Measurements from ENCODE around the gene CHRNB4.

The CHRNB4 gene

DNA sequence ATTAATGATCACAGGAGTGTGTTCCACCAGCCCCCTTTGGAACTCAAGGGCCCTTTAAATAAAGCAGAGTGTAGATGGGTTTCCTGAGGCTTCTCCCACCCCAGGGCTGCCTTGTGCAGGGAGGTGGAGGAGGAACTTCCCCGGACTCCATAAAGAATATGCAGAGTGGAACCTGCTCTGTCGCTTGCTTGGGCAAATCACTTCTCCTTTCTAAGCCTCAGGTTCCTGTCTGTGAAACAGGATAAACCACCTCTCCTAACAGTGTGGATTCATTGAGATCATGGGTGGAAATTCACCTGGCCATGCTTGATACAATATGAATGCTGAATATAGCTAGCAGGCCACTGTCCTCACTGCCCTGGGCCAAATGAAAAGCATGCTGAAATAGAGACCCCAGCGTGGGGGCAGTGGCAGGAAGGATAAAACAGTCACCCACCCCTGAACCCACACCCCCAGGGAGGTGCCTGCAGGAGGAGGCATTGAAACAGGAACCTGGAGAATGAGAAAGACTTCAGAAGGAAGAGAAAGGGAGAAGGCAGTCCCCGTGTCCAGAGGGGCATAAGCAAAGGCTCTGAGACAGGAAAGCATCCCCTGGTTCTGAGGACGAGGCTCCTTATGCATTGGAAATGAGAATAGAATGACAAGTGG is 41.1 kb upstream of the CHRNB4 start:
- no peak for FAIRE-seq
- DNase-seq (ENCODE audit: insufficient read length, low spot score), result no peak
- TF ChIP-seq, protein P1, sequence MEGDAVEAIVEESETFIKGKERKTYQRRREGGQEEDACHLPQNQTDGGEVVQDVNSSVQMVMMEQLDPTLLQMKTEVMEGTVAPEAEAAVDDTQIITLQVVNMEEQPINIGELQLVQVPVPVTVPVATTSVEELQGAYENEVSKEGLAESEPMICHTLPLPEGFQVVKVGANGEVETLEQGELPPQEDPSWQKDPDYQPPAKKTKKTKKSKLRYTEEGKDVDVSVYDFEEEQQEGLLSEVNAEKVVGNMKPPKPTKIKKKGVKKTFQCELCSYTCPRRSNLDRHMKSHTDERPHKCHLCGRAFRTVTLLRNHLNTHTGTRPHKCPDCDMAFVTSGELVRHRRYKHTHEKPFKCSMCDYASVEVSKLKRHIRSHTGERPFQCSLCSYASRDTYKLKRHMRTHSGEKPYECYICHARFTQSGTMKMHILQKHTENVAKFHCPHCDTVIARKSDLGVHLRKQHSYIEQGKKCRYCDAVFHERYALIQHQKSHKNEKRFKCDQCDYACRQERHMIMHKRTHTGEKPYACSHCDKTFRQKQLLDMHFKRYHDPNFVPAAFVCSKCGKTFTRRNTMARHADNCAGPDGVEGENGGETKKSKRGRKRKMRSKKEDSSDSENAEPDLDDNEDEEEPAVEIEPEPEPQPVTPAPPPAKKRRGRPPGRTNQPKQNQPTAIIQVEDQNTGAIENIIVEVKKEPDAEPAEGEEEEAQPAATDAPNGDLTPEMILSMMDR (IDR thresholded peaks at IDR 0.05; ENCODE audit: insufficient read depth, missing control alignments), result no peak

DNA sequence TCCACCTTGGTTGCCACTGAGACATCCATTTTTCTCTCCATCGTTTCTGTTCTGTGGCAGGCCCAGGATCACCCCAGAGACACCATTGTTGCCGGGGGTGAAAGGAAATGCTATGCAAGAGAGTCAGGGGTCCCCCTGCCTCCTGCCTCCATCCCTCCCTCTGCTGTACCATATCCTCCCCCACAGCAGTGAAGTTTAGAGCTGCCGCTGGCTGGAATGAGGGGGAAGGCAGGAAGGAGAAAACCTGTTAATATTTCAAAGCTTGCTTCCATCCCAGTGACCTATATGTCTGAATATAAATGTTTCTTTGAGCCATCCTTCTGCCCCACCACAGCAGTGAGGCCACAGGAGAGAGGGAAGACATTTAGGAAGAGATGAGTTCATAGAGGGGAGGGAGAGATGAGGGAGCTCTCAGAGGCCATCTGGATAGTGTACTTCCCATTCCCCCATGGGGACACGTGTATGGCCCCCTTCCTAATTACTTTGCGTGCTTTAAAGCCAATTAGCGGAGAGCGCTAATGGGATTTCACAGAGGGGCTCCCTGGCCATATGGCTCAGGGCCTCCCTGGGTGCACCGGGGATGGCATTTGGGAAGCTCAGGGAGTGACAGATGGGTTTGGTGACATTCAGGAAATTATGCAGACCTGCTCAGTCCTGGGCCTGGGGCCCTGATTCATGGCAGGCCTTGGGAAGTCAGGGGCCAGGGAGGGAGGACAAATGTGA is 40.4 kb upstream of the CHRNB4 start:
- TF ChIP-seq, protein P1 (IDR thresholded peaks at IDR 0.05; ENCODE audit: insufficient read depth, missing control alignments), result no peak
- peak; percentile 88 for DNase-seq (ENCODE audit: insufficient read length, low spot score)
- peak; percentile 77 for FAIRE-seq

DNA sequence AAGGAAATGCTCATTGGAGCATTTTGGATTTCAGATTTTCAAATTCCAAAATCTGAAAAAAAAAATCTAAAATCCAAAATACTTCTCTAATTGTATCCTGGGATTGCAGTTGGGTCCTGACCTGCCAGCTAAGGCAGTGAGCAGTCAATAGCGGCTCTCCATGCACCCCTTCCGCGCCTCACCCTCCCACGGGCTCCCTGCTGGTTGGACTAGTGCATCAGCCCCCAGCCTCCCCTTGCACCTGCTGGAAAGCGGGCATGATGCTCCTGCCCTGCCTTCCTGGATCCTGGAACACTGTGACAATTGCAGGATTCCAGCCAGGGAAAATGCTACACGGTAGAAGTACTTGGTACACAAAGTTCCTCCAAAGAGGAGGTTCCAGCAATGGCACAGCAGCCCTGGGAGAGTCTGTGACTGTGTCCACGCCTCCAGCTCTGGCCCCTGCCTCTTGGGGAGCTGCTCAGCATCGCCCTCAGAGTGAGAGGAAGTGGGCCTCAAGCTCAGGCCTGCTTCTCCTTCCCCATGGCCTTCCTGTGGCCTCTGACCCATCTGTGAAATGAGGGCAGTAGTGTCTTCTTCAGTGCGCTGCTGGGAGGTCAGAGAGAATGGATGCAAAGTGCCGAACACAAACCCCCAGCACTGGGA is 39.5 kb upstream of the CHRNB4 start:
- no peak for DNase-seq (ENCODE audit: insufficient read length, low spot score)
- FAIRE-seq, result no peak
- TF ChIP-seq, protein P1 (IDR thresholded peaks at IDR 0.05; ENCODE audit: insufficient read depth, missing control alignments), result no peak

DNA sequence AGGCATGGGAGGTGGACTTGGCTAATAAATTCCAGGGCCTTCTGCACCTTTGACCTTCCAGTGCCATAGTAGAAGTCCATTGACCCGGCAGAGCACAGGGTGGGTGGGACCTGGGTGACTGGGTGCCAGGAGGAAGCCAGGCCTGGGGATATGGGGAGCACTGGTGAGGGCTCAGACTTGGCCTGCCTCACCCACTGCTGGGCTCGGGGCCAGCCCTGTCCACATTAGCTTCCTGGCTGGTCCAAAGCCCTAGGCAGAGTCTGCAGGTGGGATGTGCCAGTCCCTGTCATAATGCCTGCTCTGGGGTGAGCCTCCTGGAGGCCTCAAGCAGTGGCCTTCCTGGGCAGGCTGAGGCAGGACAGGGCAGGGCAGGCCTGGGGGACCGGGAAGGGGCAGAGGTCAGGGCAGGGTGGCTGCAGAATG is 38.1 kb upstream of the CHRNB4 start:
- FAIRE-seq (no peak), DNase-seq (ENCODE audit: insufficient read length, low spot score) (no peak)
- TF ChIP-seq, protein P1 (IDR thresholded peaks at IDR 0.05; ENCODE audit: insufficient read depth, missing control alignments), result no peak

DNA sequence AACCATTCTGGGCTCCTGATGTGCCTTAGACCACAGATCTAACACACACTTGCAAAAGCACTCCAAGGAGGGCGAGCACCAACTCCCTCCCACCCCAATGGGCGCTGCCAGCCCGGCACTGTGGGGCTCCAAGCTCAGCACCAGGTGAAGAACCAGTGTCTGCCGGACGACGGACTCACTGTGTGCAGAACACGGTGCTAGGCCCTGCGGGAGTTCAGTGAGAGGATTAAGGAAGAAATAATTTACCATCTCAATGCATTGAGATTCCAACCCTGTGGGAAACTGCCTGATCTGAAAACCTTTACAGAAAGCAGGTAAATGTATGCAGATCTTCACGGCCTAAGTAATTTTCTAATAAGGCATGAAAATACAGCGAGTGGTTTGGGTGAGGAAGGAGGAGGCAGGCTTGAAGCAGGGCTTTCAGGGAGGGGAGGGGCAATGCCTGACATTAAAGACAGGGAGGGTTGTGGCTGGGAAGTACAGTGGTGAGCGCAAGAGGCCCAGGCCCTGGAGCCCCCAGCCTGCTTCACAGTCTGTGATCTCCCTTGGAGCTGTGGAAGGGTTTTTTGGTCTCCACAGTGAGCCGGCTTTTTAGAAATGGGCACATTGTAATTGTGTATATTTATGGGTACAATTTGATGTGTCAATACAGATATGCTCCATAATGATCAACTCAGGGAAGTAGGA is 35.6 kb upstream of the CHRNB4 start:
- FAIRE-seq (no peak), DNase-seq (ENCODE audit: insufficient read length, low spot score) (no peak)
- TF ChIP-seq, protein P1 (IDR thresholded peaks at IDR 0.05; ENCODE audit: insufficient read depth, missing control alignments), result no peak

DNA sequence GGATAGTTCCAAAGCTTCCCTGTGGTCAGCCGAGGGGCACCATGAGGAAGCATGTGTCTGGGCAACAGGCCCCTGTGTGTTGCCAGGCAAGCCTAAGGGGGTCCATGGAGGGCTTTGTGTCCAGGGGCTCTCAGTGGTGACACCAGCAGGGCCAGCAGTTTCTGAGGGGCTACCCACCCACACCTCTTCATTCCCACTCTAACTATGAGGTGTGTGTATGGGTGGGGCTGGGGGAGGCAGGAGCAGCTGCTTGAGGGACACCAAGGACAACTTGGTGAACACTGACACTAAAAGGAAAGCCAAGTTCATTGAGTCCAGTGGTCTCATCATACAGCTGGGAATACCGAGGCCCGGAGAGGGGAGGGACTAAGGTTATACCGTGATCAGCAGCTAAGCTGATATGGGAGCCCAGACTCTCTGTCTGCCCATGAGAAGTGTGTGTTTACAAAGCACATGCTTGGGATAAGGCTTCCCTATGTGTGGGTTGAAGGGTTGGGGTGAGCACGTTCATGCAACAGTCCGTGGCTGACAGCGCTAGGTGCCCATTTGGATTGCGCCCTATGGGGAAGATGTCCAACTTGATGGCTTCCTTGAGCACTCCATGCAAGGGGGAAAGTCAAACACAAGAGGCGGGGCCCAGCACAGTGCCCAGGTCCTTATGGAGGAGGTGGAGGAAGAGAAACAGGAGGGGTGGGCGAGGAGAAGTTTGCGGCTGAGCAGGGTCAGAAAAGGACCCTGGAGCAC is 34.8 kb upstream of the CHRNB4 start:
- FAIRE-seq (no peak), DNase-seq (ENCODE audit: insufficient read length, low spot score) (no peak)
- TF ChIP-seq, protein P1 (IDR thresholded peaks at IDR 0.05; ENCODE audit: insufficient read depth, missing control alignments), result no peak
